Measurements from ENCODE around the gene PPP1R13L.
A peak's percentile ranks its signal among the peaks of the same experiment; 100 is the strongest.

PPP1R13L gene

GRCh38 chr19:45406226-45407090 is 1.6 kb upstream of the PPP1R13L start, which contains the start of gene POLR1G:
POLR1G (plus strand) TSS chr19:45406644; CDS start chr19:45406697, 53 bp downstream.
- DNase-seq, result peak; percentile 71

GRCh38 chr19:45405435-45406225 is 761 bp upstream of the PPP1R13L start:
- DNase-seq, result peak; percentile 73

- DNase-seq, result no peak
Measured at GRCh38 chr19:45403781-45404556, 900 bp downstream of the PPP1R13L start.

- no peak for DNase-seq
Measured at GRCh38 chr19:45403272-45403671, 1.6 kb downstream of the PPP1R13L start.

- DNase-seq, result no peak
Measured at GRCh38 chr19:45402298-45403061, 2.4 kb downstream of the PPP1R13L start.

GRCh38 chr19:45401815-45402214 is 3.1 kb downstream of the PPP1R13L start:
- DNase-seq, result no peak

- no peak for DNase-seq
Measured at GRCh38 chr19:45400192-45400591, 4.7 kb downstream of the PPP1R13L start.

- no peak for DNase-seq
Measured at GRCh38 chr19:45395821-45396617, 8.8 kb downstream of the PPP1R13L start.

- DNase-seq, result no peak
Measured at GRCh38 chr19:45391871-45392665, 12.8 kb downstream of the PPP1R13L start.

- no peak for DNase-seq
Measured at GRCh38 chr19:45391346-45391745, 13.5 kb downstream of the PPP1R13L start.

GRCh38 chr19:45385392-45386221 is 19.3 kb downstream of the PPP1R13L start:
- DNase-seq, result no peak

- no peak for DNase-seq
Measured at GRCh38 chr19:45382426-45382825, 22.4 kb downstream of the PPP1R13L start.

- no peak for DNase-seq
Measured at GRCh38 chr19:45380107-45380506, 24.8 kb downstream of the PPP1R13L start.

GRCh38 chr19:45376045-45376724 is 28.7 kb downstream of the PPP1R13L start:
- no peak for DNase-seq

- DNase-seq, result peak; percentile 96
Measured at GRCh38 chr19:45370410-45371204, 34.3 kb downstream of the PPP1R13L start, which contains the start of gene ERCC2. ERCC2 (minus strand) TSS chr19:45370573; CDS start chr19:45370540, 33 bp downstream.

- DNase-seq, result no peak
Measured at GRCh38 chr19:45368737-45369340, 36.0 kb downstream of the PPP1R13L start.

GRCh38 chr19:45368127-45368526 is 36.7 kb downstream of the PPP1R13L start:
- no peak for DNase-seq

- no peak for DNase-seq
Measured at GRCh38 chr19:45364696-45365095, 40.2 kb downstream of the PPP1R13L start.
